DOHH2 (cell line): Measurements from ENCODE around the gene ETHE1.

Source experiments
- H3F3A ChIP-seq: fragments of 200-600 bp; sonication (generic), shearing (Covaris generic); 2 replicates; pipeline ENCODE4 v1.6.0; 2016; ENCODE audit warnings: antibody characterized with exemption, mild to moderate bottlenecking; ENCODE audit not compliant: control insufficient read depth, insufficient read depth
- H3K27ac ChIP-seq: fragments of 200-600 bp; sonication (generic); 2 replicates; pipeline ENCODE4 v1.5.1; 2014; ENCODE audit warnings: low read depth, mild to moderate bottlenecking, low read length, moderate library complexity
- H3K27me3 ChIP-seq: fragments of 200-600 bp; sonication (generic); 2 replicates; pipeline ENCODE4 v1.6.1; 2014; ENCODE audit warnings: mild to moderate bottlenecking, low read length, mixed read lengths; ENCODE audit not compliant: control insufficient read depth
- H3K36me3 ChIP-seq: fragments of 200-600 bp; sonication (generic); 2 replicates; pipeline ENCODE4 v1.6.1; 2014; ENCODE audit warnings: mild to moderate bottlenecking, low read length, moderate library complexity, mixed read lengths; ENCODE audit not compliant: control insufficient read depth
- H3K4me1 ChIP-seq: fragments of 200-600 bp; sonication (generic); 2 replicates; pipeline ENCODE4 v1.6.1; 2014; ENCODE audit warnings: mild to moderate bottlenecking, low read length, mixed read lengths; ENCODE audit not compliant: control insufficient read depth
- H3K4me2 ChIP-seq: fragments of 200-600 bp; sonication (generic); 2 replicates; pipeline ENCODE4 v1.6.0; 2014; ENCODE audit warnings: mild to moderate bottlenecking, low read length, moderate library complexity
- H3K4me3 ChIP-seq: fragments of 200-600 bp; sonication (generic); 2 replicates; pipeline ENCODE4 v1.5.1; 2014; ENCODE audit warnings: mild to moderate bottlenecking, low read length, mixed read lengths
- H3K79me2 ChIP-seq: fragments of 200-600 bp; sonication (generic); 2 replicates; pipeline ENCODE4 v1.6.1; 2014; ENCODE audit warnings: mild to moderate bottlenecking, low read length, mixed read lengths; ENCODE audit not compliant: control insufficient read depth
- H3K9me2 ChIP-seq: fragments of 200-600 bp; sonication (generic); replicated peaks from 2 replicates; pipeline ENCODE4 v1.6.1; 2014; ENCODE audit warnings: mild to moderate bottlenecking, low read length, mixed read lengths; ENCODE audit not compliant: control insufficient read depth
- H3K9me3 ChIP-seq: fragments of 200-600 bp; sonication (generic); 2 replicates; pipeline ENCODE4 v1.6.1; 2014; ENCODE audit warnings: antibody characterized with exemption, low read length, mixed read lengths; ENCODE audit not compliant: control insufficient read depth, insufficient read depth
- H4K20me1 ChIP-seq: fragments of 200-600 bp; sonication (generic); 2 replicates; pipeline ENCODE4 v1.6.0; 2014; ENCODE audit warnings: low read depth, mild to moderate bottlenecking, antibody characterized with exemption, low read length, moderate library complexity; ENCODE audit not compliant: control insufficient read depth, insufficient read depth
- CTCF ChIP-seq: fragments of 200-600 bp; sonication (generic); IDR thresholded peaks from one replicate; pipeline ENCODE4 v1.5.1; 2014; ENCODE audit warnings: antibody characterized with exemption, mild to moderate bottlenecking, low read depth, low read length; ENCODE audit not compliant: poor library complexity, severe bottlenecking
- EZH2phosphoT487 ChIP-seq: fragments of 200-600 bp; sonication (generic); IDR thresholded peaks from 2 replicates; pipeline ENCODE4 v1.6.1; 2017; ENCODE audit warnings: borderline replicate concordance, mild to moderate bottlenecking, antibody characterized with exemption, low read length, moderate library complexity, mixed read lengths

The ETHE1 gene

GRCh38 chr19:43479961-43480561 lies 46.9 kb downstream of the ETHE1 start:
- Histone ChIP-seq H3K9me2 (no peaks in the 10 kb centered on the region), H3K27ac (no peak overlapping the region), H4K20me1 (no peaks in the 10 kb centered on the region), H3K27me3 (no peaks in the 10 kb centered on the region), H3F3A (no peaks in the 10 kb centered on the region), H3K9me3 (no peaks in the 10 kb centered on the region), H3K36me3 (no peaks in the 10 kb centered on the region), H3K4me3 (no peak overlapping the region), H3K4me1 (no peaks in the 10 kb centered on the region), H3K79me2 (no peaks in the 10 kb centered on the region), H3K4me2 (no peak overlapping the region)
- TF ChIP-seq EZH2phosphoT487 (no peak), CTCF (no peak)

GRCh38 chr19:43479226-43479625 lies 47.8 kb downstream of the ETHE1 start:
- Histone ChIP-seq H3K4me1 (no peaks in the 10 kb centered on the region), H3K36me3 (no peaks in the 10 kb centered on the region), H3K79me2 (no peaks in the 10 kb centered on the region), H3F3A (no peaks in the 10 kb centered on the region), H3K27ac (no peak overlapping the region), H3K9me3 (no peaks in the 10 kb centered on the region), H3K27me3 (no peaks in the 10 kb centered on the region), H3K4me3 (no peak overlapping the region), H3K4me2 (no peak overlapping the region), H3K9me2 (no peaks in the 10 kb centered on the region), H4K20me1 (no peaks in the 10 kb centered on the region)
- TF ChIP-seq CTCF (no peak), EZH2phosphoT487 (no peak)

GRCh38 chr19:43478323-43478722 lies 48.7 kb downstream of the ETHE1 start:
- no peak overlapping the region for H3K4me2 ChIP-seq
- no peaks in the 10 kb centered on the region for H4K20me1 ChIP-seq
- H3K27ac ChIP-seq = no peak overlapping the region
- no peak overlapping the region for H3K4me3 ChIP-seq
- H3K27me3 ChIP-seq = no peaks in the 10 kb centered on the region
- no peaks in the 10 kb centered on the region for H3K79me2 ChIP-seq
- TF ChIP-seq CTCF = no peak
- TF ChIP-seq EZH2phosphoT487 = no peak
- H3K9me2 ChIP-seq = no peaks in the 10 kb centered on the region
- no peaks in the 10 kb centered on the region for H3K36me3 ChIP-seq
- H3K9me3 ChIP-seq = no peaks in the 10 kb centered on the region
- H3F3A ChIP-seq = no peaks in the 10 kb centered on the region
- no peaks in the 10 kb centered on the region for H3K4me1 ChIP-seq
